22Rv1 (cell line): ENCODE results near the gene CDKAL1.

ENCODE experiments used
- ZFX ChIP-seq: fragments of 450-650 bp; IDR thresholded peaks from 2 replicates; pipeline ENCODE4 v1.6.1; 2017; ENCODE audit warnings: antibody characterized with exemption, borderline replicate concordance
- TF ChIP-seq, protein P1 (sequence below): fragments of 450-650 bp; IDR thresholded peaks from 2 replicates; pipeline ENCODE4 v1.5.1; 2017; ENCODE audit warnings: mild to moderate bottlenecking

DNA sequence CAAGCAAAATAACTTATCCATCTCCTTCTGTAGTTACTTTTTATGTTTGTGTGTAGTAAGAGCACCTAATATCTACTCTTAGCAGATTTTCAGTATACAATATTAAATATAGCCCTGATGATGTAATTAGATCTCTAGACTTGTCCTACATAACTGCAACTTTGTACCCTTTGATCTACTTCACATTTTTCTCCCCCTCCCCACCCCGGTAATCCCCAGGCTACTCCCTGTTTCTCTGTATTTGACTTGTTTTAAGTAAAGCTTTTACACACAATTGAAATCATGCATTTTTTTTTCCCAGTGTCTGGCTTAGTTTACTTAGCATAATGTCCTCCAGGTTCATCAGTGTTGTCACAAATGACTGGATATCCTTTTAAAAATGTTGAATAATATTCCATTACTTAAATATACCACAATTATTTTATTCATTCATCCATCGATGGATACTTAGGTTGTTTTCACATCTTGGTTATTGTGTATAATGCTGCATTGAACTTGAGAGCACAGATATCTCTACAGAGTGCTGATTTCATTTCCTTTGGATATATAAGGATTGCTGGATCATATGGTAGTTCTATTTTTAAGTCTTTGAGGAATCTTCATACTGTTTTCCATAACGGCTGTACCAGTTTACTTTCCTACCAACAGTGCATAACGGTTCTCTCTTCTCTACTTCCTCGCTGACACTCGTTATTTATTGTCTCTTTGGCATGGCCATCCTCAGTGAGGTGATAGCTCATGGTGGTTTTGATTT lies 212.7 kb downstream of the CDKAL1 start:
- TF ChIP-seq, protein P1, sequence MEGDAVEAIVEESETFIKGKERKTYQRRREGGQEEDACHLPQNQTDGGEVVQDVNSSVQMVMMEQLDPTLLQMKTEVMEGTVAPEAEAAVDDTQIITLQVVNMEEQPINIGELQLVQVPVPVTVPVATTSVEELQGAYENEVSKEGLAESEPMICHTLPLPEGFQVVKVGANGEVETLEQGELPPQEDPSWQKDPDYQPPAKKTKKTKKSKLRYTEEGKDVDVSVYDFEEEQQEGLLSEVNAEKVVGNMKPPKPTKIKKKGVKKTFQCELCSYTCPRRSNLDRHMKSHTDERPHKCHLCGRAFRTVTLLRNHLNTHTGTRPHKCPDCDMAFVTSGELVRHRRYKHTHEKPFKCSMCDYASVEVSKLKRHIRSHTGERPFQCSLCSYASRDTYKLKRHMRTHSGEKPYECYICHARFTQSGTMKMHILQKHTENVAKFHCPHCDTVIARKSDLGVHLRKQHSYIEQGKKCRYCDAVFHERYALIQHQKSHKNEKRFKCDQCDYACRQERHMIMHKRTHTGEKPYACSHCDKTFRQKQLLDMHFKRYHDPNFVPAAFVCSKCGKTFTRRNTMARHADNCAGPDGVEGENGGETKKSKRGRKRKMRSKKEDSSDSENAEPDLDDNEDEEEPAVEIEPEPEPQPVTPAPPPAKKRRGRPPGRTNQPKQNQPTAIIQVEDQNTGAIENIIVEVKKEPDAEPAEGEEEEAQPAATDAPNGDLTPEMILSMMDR, result no peak
- TF ChIP-seq ZFX, result no peak
